WERI-Rb-1 (cell line): Measurements from ENCODE around the gene TIAM1.

Experiments used
- DNase-seq: peaks from one replicate; pipeline ENCODE4 v3.0.0-alpha.2; 2020
- H3K27ac ChIP-seq: fragments of 250-450 bp; sonication (Bioruptor Pico); 2 replicates; pipeline ENCODE4 v1.5.1; 2020; ENCODE audit warnings: mild to moderate bottlenecking, moderate library complexity
- H3K27me3 ChIP-seq: fragments of 250-450 bp; sonication (Bioruptor Pico); 2 replicates; pipeline ENCODE4 v1.5.1; 2021; ENCODE audit warnings: mild to moderate bottlenecking, low read depth, moderate library complexity; ENCODE audit not compliant: insufficient read depth, severe bottlenecking
- H3K36me3 ChIP-seq: fragments of 250-450 bp; sonication (Bioruptor Pico); 2 replicates; pipeline ENCODE4 v1.5.1; 2020; ENCODE audit warnings: mild to moderate bottlenecking, moderate library complexity
- H3K4me3 ChIP-seq: 2 replicates; pipeline ENCODE4 v1.5.1; 2011; ENCODE audit warnings: low read depth, mild to moderate bottlenecking, control low read depth, low read length
- H3K9me3 ChIP-seq: fragments of 250-450 bp; sonication (Bioruptor Pico); 2 replicates; pipeline ENCODE4 v1.5.1; 2021; ENCODE audit warnings: mild to moderate bottlenecking, moderate library complexity; ENCODE audit not compliant: severe bottlenecking
- TF ChIP-seq, protein P1 (sequence below): IDR thresholded peaks from 2 replicates; pipeline ENCODE4 v1.5.1; 2011; ENCODE audit warnings: low read depth, mild to moderate bottlenecking, control low read depth, inconsistent platforms, low read length

Gene TIAM1

DNA sequence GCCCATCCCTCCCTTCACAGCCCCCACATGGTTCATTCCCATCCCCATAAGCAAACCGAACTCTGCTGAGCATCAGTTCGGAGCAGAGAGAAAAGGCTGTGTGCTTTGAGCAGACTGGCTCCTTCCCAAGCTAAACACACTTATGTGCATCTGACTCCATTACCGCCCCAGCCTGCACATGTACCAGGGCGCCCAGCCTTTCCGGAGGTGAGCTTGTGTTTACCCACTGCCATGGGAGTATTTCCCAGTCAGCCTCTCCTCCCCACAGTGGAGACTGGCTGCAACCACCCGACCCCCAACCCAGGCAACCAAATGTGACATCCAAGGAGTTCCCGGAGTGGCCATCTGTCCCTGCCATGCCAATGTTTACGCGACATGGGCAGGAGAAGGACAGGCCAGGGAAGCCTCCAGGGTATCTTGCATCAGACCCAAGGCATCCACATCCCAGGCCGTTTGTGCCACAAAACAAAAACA lies 9.4 kb downstream of the TIAM1 start:
- Histone ChIP-seq H3K9me3 (peaks cover 3% of the 10 kb centered on the region), H3K27me3 (no peaks in the 10 kb centered on the region)

DNA sequence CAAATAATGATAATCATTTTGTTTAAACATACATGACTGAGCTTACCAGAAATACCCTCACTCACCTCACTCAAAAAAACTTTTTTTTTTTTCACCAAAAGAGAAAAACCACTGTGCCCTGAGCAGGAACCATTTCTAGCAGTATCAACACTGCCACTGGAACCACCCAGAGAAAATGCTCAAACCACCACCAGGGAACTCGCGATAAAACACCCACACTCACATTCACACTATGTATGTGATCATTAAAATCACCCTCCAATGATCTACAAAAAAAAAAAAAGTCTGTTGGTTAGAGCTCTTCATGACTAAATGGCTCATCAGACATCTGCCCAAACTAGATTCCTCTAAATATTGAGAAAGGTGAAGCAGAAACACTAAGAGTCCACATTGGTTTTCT lies 11.5 kb downstream of the TIAM1 start:
- Histone ChIP-seq H3K9me3 (peaks cover 3% of the 10 kb centered on the region), H3K27me3 (no peaks in the 10 kb centered on the region), H3K36me3 (peaks cover 7% of the 10 kb centered on the region), H3K4me3 (no peak overlapping the region), H3K27ac (no peak overlapping the region)
- TF ChIP-seq, protein P1, sequence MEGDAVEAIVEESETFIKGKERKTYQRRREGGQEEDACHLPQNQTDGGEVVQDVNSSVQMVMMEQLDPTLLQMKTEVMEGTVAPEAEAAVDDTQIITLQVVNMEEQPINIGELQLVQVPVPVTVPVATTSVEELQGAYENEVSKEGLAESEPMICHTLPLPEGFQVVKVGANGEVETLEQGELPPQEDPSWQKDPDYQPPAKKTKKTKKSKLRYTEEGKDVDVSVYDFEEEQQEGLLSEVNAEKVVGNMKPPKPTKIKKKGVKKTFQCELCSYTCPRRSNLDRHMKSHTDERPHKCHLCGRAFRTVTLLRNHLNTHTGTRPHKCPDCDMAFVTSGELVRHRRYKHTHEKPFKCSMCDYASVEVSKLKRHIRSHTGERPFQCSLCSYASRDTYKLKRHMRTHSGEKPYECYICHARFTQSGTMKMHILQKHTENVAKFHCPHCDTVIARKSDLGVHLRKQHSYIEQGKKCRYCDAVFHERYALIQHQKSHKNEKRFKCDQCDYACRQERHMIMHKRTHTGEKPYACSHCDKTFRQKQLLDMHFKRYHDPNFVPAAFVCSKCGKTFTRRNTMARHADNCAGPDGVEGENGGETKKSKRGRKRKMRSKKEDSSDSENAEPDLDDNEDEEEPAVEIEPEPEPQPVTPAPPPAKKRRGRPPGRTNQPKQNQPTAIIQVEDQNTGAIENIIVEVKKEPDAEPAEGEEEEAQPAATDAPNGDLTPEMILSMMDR, result no peak
- DNase-seq, result no peak

More for the DNA sequence above, 9.4 kb downstream of the TIAM1 start:
- Histone ChIP-seq H3K27ac (no peak overlapping the region), H3K36me3 (peaks cover 4% of the 10 kb centered on the region), H3K4me3 (no peak overlapping the region)
- TF ChIP-seq, protein P1, result no peak
- DNase-seq, result no peak

DNA sequence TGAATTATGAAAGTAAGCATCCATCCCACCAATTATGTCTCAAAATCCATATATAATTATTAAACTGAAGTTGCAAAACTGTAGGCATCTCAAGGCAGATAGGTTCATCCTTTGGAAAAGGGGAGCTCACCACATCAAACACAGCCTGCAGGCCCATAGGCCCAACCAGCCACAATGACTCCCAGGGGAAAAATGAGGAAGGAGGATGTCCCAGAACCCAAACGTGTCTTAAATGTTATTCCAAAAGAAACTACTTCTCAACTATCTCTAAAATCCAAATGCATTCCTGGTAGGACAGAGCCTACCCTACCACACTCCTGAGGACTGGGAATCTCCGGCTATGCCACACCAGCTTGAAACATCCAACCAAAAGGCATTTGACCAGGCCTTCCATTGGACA lies 12.8 kb downstream of the TIAM1 start:
- Histone ChIP-seq H3K36me3 (peaks cover 7% of the 10 kb centered on the region), H3K27me3 (no peaks in the 10 kb centered on the region), H3K4me3 (no peak overlapping the region), H3K9me3 (peaks cover 3% of the 10 kb centered on the region), H3K27ac (no peak overlapping the region)
- no peak for DNase-seq
- TF ChIP-seq, protein P1, result no peak

DNA sequence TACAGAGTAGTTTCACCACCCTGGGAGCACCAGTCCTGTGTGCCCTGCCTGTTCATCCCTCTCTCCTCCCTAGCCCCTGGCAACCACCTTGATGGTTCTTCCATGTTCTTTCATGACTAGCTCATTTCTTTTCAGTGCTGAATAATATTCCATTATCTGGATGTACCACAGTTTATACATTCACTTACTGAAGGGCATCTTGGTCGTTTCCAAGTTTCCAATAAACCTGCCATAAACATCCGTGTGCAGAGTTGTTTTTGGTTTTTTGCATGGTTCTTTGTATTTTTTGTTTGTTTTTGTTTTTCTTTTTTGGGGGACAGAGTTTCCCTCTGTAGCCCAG lies 13.9 kb downstream of the TIAM1 start:
- Histone ChIP-seq H3K27me3 (no peaks in the 10 kb centered on the region), H3K27ac (no peak overlapping the region), H3K4me3 (no peak overlapping the region), H3K36me3 (peaks cover 7% of the 10 kb centered on the region), H3K9me3 (peaks cover 3% of the 10 kb centered on the region)
- no peak for DNase-seq
- TF ChIP-seq, protein P1, result no peak

DNA sequence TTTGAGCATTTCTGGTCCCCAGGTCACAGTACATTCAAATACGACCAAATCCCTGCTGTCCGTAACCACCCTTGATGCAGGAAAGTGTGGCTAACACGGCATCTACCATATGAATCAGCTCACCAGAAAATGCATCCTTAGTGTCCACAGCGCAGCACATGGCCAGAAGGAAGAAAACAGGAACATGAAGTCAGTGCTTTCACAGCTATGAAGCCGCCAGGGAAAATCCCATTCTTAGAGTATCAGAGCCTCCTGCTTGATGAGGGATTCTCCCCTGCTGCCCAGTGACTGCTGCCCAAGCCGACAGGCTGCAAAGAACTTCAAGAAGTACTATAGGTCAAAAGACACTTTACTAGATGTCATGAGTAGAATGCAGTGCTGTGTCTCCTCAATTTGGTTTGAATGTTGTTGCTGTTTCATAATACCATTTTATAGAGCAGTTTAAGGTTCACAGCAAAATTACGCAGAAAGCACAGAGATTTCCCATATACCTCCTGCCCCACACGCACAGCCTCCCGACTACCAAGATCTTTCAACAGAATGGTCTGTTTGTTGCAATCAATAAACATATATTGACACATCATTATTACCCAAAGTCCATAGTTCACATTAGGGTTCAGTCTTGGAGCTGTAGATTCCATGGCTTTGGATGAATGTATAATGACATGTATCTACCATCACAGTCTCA lies 14.5 kb downstream of the TIAM1 start:
- Histone ChIP-seq H3K36me3 (peaks cover 7% of the 10 kb centered on the region), H3K4me3 (no peak overlapping the region), H3K27me3 (no peaks in the 10 kb centered on the region), H3K9me3 (peaks cover 3% of the 10 kb centered on the region), H3K27ac (no peak overlapping the region)
- TF ChIP-seq, protein P1, result no peak
- no peak for DNase-seq

DNA sequence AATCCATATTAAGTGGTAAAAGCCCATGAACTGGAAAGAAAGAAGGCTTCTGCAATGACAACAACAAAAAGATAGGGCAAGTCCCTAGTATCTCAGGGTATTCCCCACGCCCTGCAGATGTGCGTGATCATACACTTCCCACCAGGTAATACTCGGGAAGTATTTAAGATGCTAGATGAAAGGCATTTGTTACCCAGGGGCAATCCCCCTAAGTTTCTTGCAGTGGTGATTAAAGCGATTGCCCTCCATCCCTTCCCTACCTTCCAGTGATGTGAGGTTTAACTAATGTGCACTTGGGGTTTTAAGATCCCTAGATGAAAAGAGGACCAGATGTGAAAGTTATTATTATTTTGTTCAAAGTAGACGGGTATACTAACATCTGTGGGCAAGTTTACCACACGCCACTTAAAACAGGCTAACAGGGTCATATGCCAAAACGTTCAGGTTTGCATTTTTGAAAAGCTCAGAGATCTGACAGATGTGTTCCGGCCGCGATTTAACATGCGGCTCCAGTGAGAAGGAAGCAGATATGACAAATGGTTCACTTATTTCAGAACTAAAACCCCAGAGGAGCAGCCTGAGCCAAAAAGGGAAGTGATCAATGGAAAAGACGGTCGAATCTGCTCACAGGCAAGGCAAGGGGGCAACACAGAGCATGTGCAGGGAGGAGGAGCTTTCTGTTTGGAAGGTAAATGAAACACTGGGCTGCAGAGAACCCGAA lies 17.4 kb downstream of the TIAM1 start:
- no peaks in the 10 kb centered on the region for H3K27me3 ChIP-seq
- no peak overlapping the region for H3K4me3 ChIP-seq
- peaks cover 7% of the 10 kb centered on the region for H3K36me3 ChIP-seq
- TF ChIP-seq, protein P1, result no peak
- DNase-seq, result no peak
- no peak overlapping the region for H3K27ac ChIP-seq
- H3K9me3 ChIP-seq, result peaks cover 3% of the 10 kb centered on the region
